ENCODE measurements around the gene ABCB9.
A peak's percentile ranks its signal among the peaks of the same experiment; 100 is the strongest.

Gene ABCB9

GRCh38 chr12:122984612-122985337 lies 18.5 kb upstream of the ABCB9 start:
- in situ Hi-C loops (cut with HindIII; ENCODE audit: low pct_ligation_motif_present, low sequenced_read_pairs), result no loop called here
- H3K36me3 ChIP-seq (replicated peaks), result peaks cover 3% of the 10 kb centered on the region
- H3K4me3 ChIP-seq (ENCODE audit: low read depth, low read length), result no peak overlapping the region
- no peak for DNase-seq
- H3K27me3 ChIP-seq (replicated peaks), result no peaks in the 10 kb centered on the region
- no peak overlapping the region for H3K27ac ChIP-seq
- no peak for TF ChIP-seq CTCF (IDR thresholded peaks at IDR 0.05; ENCODE audit: low read depth, low read length, missing control alignments)

GRCh38 chr12:122983789-122984515 lies 17.7 kb upstream of the ABCB9 start:
- H3K36me3 ChIP-seq (replicated peaks), result peaks cover 3% of the 10 kb centered on the region
- in situ Hi-C loops (cut with HindIII; ENCODE audit: low pct_ligation_motif_present, low sequenced_read_pairs), result no loop called here

GRCh38 chr12:122982963-122983788 lies 16.9 kb upstream of the ABCB9 start:
- Histone ChIP-seq H3K36me3 (replicated peaks) (peaks cover 3% of the 10 kb centered on the region), H3K27ac (no peak overlapping the region), H3K27me3 (replicated peaks) (no peaks in the 10 kb centered on the region), H3K4me3 (ENCODE audit: low read depth, low read length) (no peak overlapping the region)
- in situ Hi-C loops (cut with HindIII; ENCODE audit: low pct_ligation_motif_present, low sequenced_read_pairs), result no loop called here
- no peak for TF ChIP-seq CTCF (IDR thresholded peaks at IDR 0.05; ENCODE audit: low read depth, low read length, missing control alignments)
- no peak for DNase-seq

More at GRCh38 chr12:122983789-122984515, 17.7 kb upstream of the ABCB9 start:
- Histone ChIP-seq H3K4me3 (ENCODE audit: low read depth, low read length) (no peak overlapping the region), H3K27me3 (replicated peaks) (no peaks in the 10 kb centered on the region), H3K27ac (no peak overlapping the region)
- DNase-seq, result no peak
- no peak for TF ChIP-seq CTCF (IDR thresholded peaks at IDR 0.05; ENCODE audit: low read depth, low read length, missing control alignments)

- Histone ChIP-seq H3K27me3 (replicated peaks) (no peaks in the 10 kb centered on the region), H3K36me3 (replicated peaks) (peaks cover 3% of the 10 kb centered on the region), H3K27ac (no peak overlapping the region), H3K4me3 (ENCODE audit: low read depth, low read length) (peak overlapping the region; percentile 80)
- in situ Hi-C loops (cut with HindIII; ENCODE audit: low pct_ligation_motif_present, low sequenced_read_pairs), result no loop called here
- DNase-seq, result no peak
- TF ChIP-seq CTCF (IDR thresholded peaks at IDR 0.05; ENCODE audit: low read depth, low read length, missing control alignments), result no peak
These were observed 16.2 kb upstream of the ABCB9 start for GRCh38 chr12:122982477-122982815.

GRCh38 chr12:122981587-122982476 lies 15.6 kb upstream of the ABCB9 start:
- DNase-seq, result no peak
- H3K27ac ChIP-seq, result peak overlapping the region; percentile 71
- TF ChIP-seq CTCF (IDR thresholded peaks at IDR 0.05; ENCODE audit: low read depth, low read length, missing control alignments), result no peak
- H3K27me3 ChIP-seq (replicated peaks), result no peaks in the 10 kb centered on the region
- no peaks in the 10 kb centered on the region for H3K36me3 ChIP-seq (replicated peaks)
- peak overlapping the region; percentile 80 for H3K4me3 ChIP-seq (ENCODE audit: low read depth, low read length)
- in situ Hi-C loops (cut with HindIII; ENCODE audit: low pct_ligation_motif_present, low sequenced_read_pairs), result no loop called here
